ENCODE measurements around the gene MIF4GD.

MIF4GD gene

DNA sequence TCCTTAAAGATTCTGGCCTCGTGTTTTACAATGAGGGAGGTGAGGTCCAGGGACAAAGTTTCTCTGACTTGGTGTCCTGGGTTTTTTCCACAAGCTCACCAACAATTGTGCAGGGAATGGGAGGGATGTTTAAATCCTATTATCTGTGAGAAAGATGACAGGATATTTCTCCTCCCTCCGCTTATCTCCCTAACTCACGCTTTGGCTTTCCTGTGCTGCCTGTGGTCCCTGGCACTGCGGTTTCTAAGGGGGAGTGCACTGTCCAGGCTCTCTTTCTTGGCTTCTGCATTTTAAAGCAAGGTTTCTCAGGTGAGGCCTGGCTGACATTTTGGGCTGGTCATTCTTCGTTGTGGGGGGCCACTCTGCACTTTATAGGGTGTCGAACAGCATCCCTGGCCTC is 26.0 kb downstream of the MIF4GD start:
- no peak overlapping the region for H3K4me3 ChIP-seq (ENCODE audit: low read depth, low read length)
- DNase-seq (ENCODE audit: low read depth, low spot score), result no peak
- TF ChIP-seq, protein P1, sequence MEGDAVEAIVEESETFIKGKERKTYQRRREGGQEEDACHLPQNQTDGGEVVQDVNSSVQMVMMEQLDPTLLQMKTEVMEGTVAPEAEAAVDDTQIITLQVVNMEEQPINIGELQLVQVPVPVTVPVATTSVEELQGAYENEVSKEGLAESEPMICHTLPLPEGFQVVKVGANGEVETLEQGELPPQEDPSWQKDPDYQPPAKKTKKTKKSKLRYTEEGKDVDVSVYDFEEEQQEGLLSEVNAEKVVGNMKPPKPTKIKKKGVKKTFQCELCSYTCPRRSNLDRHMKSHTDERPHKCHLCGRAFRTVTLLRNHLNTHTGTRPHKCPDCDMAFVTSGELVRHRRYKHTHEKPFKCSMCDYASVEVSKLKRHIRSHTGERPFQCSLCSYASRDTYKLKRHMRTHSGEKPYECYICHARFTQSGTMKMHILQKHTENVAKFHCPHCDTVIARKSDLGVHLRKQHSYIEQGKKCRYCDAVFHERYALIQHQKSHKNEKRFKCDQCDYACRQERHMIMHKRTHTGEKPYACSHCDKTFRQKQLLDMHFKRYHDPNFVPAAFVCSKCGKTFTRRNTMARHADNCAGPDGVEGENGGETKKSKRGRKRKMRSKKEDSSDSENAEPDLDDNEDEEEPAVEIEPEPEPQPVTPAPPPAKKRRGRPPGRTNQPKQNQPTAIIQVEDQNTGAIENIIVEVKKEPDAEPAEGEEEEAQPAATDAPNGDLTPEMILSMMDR (IDR thresholded peaks at IDR 0.05; ENCODE audit: low read depth, low read length), result no peak
- in situ Hi-C loops (cut with HindIII; ENCODE audit: low sequenced_read_pairs), result no loop called here

DNA sequence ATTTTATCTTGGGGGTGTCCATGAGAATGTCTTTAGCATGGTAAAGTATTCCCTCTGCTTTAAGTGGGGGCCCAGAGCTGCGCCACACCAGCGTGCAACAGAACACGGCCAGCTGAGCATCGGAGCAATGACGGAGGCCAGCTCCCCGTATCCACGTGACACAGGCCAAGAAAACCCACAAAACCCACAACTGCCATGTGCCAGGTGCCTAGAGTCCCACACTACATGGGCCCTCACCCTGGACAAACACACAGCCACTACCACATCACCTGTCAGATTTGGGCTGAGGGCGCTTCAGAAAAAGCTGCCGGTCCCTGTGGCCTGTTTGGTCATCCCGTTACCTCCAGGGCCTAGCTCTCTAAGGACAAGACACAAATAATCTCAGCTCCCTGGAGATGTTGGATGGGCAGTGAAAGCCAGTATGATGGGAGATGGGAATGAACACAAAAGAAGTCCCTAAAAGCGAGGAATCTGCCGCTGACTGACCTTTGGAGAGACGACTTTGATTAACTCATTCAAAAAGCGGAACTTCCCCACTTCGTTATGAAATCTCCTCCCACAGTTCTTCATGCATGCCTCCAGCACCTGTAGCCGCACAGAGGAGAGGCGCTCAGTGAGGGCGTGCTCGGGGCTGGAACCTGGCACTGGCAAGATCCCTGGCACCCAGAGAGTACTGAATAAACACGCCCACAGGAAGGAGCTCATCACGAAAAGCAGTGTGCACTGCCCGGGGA is 26.7 kb downstream of the MIF4GD start:
- DNase-seq (ENCODE audit: low read depth, low spot score), result no peak
- H3K4me3 ChIP-seq (ENCODE audit: low read depth, low read length), result no peak overlapping the region
- in situ Hi-C loops (cut with HindIII; ENCODE audit: low sequenced_read_pairs), result no loop called here
- TF ChIP-seq, protein P1 (IDR thresholded peaks at IDR 0.05; ENCODE audit: low read depth, low read length), result no peak

DNA sequence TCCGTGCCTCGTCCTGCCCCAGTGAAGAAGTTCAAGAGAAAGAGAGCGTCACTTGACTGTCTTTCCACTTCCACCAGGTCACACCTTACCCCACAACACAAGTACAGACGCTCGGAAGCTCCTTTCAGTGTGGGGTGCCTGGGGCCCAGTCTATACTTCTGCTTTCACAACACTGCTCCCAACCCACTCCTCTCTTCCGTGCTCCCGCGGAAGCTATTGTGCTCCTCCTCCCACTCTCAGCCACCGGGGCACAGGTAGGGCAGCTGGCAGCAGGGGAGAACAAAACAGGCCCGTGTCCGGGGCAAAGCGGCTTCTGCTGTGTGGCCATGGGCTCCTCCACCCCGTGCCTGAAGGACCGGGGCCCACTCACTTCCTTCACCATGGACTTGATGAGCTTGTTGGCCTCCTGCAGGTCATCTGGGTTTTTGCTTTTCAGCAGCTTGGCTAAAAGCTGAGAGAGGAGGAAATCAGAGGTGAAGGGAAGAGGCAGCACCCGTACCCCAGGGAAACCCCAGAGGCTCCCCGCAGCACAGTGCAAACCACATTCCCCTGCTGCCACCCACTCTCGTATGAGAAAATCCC is 28.5 kb downstream of the MIF4GD start:
- in situ Hi-C loops (cut with HindIII; ENCODE audit: low sequenced_read_pairs), result no loop called here
- H3K4me3 ChIP-seq (ENCODE audit: low read depth, low read length), result no peak overlapping the region
- TF ChIP-seq, protein P1 (IDR thresholded peaks at IDR 0.05; ENCODE audit: low read depth, low read length), result no peak
- DNase-seq (ENCODE audit: low read depth, low spot score), result no peak

DNA sequence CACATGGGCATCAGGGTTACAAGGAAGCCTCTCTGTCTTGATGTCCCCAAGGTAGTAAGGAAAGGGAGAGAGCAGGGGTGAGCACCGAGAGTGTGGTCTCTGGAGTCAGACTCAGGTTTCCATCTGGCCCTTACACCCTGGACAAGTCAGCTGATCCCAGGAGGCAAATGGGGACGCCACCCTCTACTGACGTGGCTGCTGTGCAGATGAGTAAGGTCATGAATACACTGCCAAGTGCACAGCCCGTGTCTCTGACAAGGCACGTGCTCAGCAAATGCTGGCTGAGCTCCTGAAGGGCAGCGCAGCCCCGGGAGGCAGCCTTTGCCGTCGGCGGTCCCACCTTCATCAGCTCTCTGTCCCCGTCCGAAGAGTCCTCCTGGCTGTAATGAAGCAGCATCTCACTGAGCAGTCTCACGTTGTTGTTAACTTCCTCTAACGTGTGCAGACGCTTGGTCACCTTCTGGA is 29.0 kb downstream of the MIF4GD start:
- TF ChIP-seq, protein P1 (IDR thresholded peaks at IDR 0.05; ENCODE audit: low read depth, low read length), result no peak
- peak; percentile 19 for DNase-seq (ENCODE audit: low read depth, low spot score)
- H3K4me3 ChIP-seq (ENCODE audit: low read depth, low read length), result no peak overlapping the region
- in situ Hi-C loops (cut with HindIII; ENCODE audit: low sequenced_read_pairs), result no loop called here

DNA sequence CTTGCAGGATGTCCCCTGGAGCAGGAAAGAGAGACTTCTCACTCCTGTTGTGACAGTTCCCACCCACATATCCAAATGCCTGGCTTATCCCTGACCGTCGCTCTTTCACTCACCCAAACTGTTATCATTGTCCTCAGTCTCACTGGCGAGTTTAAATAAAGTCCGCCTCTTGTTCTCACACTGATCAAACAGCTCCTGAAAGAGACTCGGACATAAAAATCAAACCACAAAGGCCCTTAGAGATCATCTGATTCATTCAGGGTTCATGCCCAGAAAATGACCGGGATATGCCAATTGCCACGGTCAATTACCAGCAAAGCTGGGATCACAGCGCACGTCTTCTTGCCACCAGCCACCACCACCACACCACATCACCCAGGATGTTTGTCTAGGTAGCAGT is 29.5 kb downstream of the MIF4GD start:
- H3K4me3 ChIP-seq (ENCODE audit: low read depth, low read length), result no peak overlapping the region
- in situ Hi-C loops (cut with HindIII; ENCODE audit: low sequenced_read_pairs), result no loop called here
- TF ChIP-seq, protein P1 (IDR thresholded peaks at IDR 0.05; ENCODE audit: low read depth, low read length), result no peak
- no peak for DNase-seq (ENCODE audit: low read depth, low spot score)

DNA sequence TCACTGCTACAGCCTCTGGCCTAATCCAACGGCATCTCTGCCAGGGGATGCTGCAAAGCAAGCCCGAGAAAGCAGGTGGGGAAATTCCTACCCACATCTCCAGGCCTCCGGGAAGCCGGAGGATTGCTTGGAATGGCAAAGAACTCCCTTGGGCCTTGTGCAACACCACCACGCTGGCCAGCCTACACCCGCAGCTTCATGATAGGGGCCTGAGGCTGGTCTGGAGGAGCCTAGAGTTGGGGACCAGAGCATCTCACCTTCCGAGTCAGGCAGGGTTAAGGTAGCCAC is 29.9 kb downstream of the MIF4GD start:
- H3K4me3 ChIP-seq (ENCODE audit: low read depth, low read length), result no peak overlapping the region
- in situ Hi-C loops (cut with HindIII; ENCODE audit: low sequenced_read_pairs), result no loop called here
- TF ChIP-seq, protein P1 (IDR thresholded peaks at IDR 0.05; ENCODE audit: low read depth, low read length), result no peak
- no peak for DNase-seq (ENCODE audit: low read depth, low spot score)

Measured in astrocyte of the spinal cord (primary cell).